ENCODE data around the gene YWHAG.

- TF ChIP-seq CTCF (conservative IDR thresholded peaks at IDR 0.05; ENCODE audit: low read depth in 2 of 2) (no peak), EZH2phosphoT487 (IDR thresholded peaks at IDR 0.05; ENCODE audit: unreplicated experiment) (no peak), POLR2AphosphoS5 (IDR thresholded peaks at IDR 0.05; ENCODE audit: low read depth) (no peak), EZH2 (IDR thresholded peaks at IDR 0.05; ENCODE audit: low read depth, unreplicated experiment) (no peak), STAT1 (IDR thresholded peaks at IDR 0.05; ENCODE audit: unreplicated experiment) (no peak), REST (IDR thresholded peaks at IDR 0.05; ENCODE audit: unreplicated experiment) (no peak), JUNB (IDR thresholded peaks at IDR 0.05; ENCODE audit: unreplicated experiment) (no peak), ZNF331 (CRISPR knock-in tag; IDR thresholded peaks at IDR 0.05; ENCODE audit: low read depth) (no peak), ZNF462 (CRISPR knock-in tag; IDR thresholded peaks at IDR 0.05) (no peak), CREB1 (CRISPR knock-in tag; IDR thresholded peaks at IDR 0.05; ENCODE audit: low read depth) (no peak), ZNF114 (CRISPR knock-in tag; IDR thresholded peaks at IDR 0.05) (no peak)
Observed at GRCh38 chr7:76351372-76351771, 7.4 kb downstream of the YWHAG start.
